HepG2 (cell line): ENCODE data around the gene NRN1L. TPM values are rescaled to one million over a fixed set of nuclear protein-coding genes. Genes with fewer than 3 reads are reported as not detected.

Experiments used
- CBX1 ChIP-seq: IDR thresholded peaks from one replicate; pipeline ENCODE4 v1.6.1; 2016; ENCODE audit warnings: antibody characterized with exemption, low read depth
- CBX5 ChIP-seq: sonication (generic); formaldehyde crosslinking; IDR thresholded peaks from 2 replicates; pipeline ENCODE4 v1.4.0; 2020; ENCODE audit warnings: missing genetic modification reagents, borderline replicate concordance
- DMAP1 ChIP-seq: IDR thresholded peaks from 2 replicates; pipeline ENCODE4 v1.6.1; 2016
- FOSL1 ChIP-seq: sonication (generic); formaldehyde crosslinking; IDR thresholded peaks from 2 replicates; pipeline ENCODE4 v1.9.0; 2021; ENCODE audit warnings: missing genetic modification reagents, borderline replicate concordance
- HDAC6 ChIP-seq: fragments of 200-600 bp; sonication (generic); IDR thresholded peaks from 2 replicates; pipeline ENCODE4 v1.7.0; 2017; ENCODE audit warnings: mild to moderate bottlenecking, antibody characterized with exemption, low read length, low read depth
- HMGA1 ChIP-seq: sonication (generic); formaldehyde crosslinking; conservative IDR thresholded peaks from 2 replicates; pipeline ENCODE4 v1.4.0; 2020; ENCODE audit warnings: missing genetic modification reagents
- HNRNPH1 ChIP-seq: fragments of 200-400 bp; formaldehyde crosslinking; optimal IDR thresholded peaks from 2 replicates; pipeline ENCODE3; 2017; ENCODE audit warnings: mild to moderate bottlenecking, low read depth, low read length
- KAT2B ChIP-seq: fragments of 150-350 bp; IDR thresholded peaks from 2 replicates; pipeline ENCODE4 v1.6.1; 2014; ENCODE audit warnings: low read depth, low read length, borderline replicate concordance
- SMAD1 ChIP-seq: sonication (generic); formaldehyde crosslinking; IDR thresholded peaks from 2 replicates; pipeline ENCODE4 v1.4.0; 2020; ENCODE audit warnings: missing genetic modification reagents, low read depth, mild to moderate bottlenecking, borderline replicate concordance
- TARDBP ChIP-seq: sonication (generic); formaldehyde crosslinking; IDR thresholded peaks from 2 replicates; pipeline ENCODE4 v1.8.0; 2022; ENCODE audit warnings: mild to moderate bottlenecking, missing genetic modification reagents
- ZNF124 ChIP-seq: sonication (generic); formaldehyde crosslinking; IDR thresholded peaks from 2 replicates; pipeline ENCODE4 v1.4.0; 2020; ENCODE audit warnings: missing genetic modification reagents
- ZNF354B ChIP-seq: sonication (generic); formaldehyde crosslinking; IDR thresholded peaks from 2 replicates; pipeline ENCODE4 v1.8.0; 2022; ENCODE audit warnings: mild to moderate bottlenecking, missing genetic modification reagents
- polyA plus RNA-seq, 8 experiments: library from polyadenylated mRNA; depleted of rRNA in 3 of 8; stranded (reverse) in 7 of 8; unstranded in 1 of 8; fragments of >200 nt; fragmentation: Illumina TruSeq in 4 of 8; extraction: Trizol in 4 of 8; gene quantifications; 2 replicates each; pipeline versions ENCODE4 v1.2.1 to v1.2.3, GENCODE V29; 2011 to 2016; ENCODE audit warnings: low read depth in 4 of 8, missing spikeins in 1 of 8, mixed read lengths in 1 of 8; ENCODE audit not compliant: insufficient read depth in 1 of 8
- total RNA-seq, 5 experiments: library from RNA; depleted of rRNA; stranded (reverse); fragments of >200 nt; fragmentation: Illumina TruSeq; extraction: Trizol; gene quantifications; 2 replicates each; pipeline ENCODE4 v1.2.3, GENCODE V29; 2016; ENCODE audit warnings: low read depth in 1 of 5
- TF ChIP-seq, protein P1 (sequence below): sonication (generic); formaldehyde crosslinking; IDR thresholded peaks from 2 replicates; pipeline ENCODE4 v1.5.0; 2020; ENCODE audit warnings: mild to moderate bottlenecking, missing genetic modification reagents, borderline replicate concordance
- TF ChIP-seq, protein P2 (sequence below): IDR thresholded peaks from 2 replicates; pipeline ENCODE4 v1.6.1; 2016; ENCODE audit warnings: mild to moderate bottlenecking
- TF ChIP-seq, protein P3 (sequence below), 2 experiments: fragments of 450-650 bp in 1 of 2; sonication (generic) in 1 of 2; formaldehyde crosslinking; IDR thresholded peaks; 2 replicates each; pipeline versions ENCODE4 v1.5.0 to v1.8.0; 2020 to 2022; ENCODE audit warnings: mild to moderate bottlenecking in 1 of 2, missing genetic modification reagents in 1 of 2
- TF ChIP-seq, protein P4 (sequence below): sonication (generic); formaldehyde crosslinking; IDR thresholded peaks from 2 replicates; pipeline ENCODE4 v1.5.0; 2020; ENCODE audit warnings: missing genetic modification reagents, mild to moderate bottlenecking, borderline replicate concordance
- TF ChIP-seq, protein P5 (sequence below): IDR thresholded peaks from 2 replicates; pipeline ENCODE4 v1.6.1; 2016; ENCODE audit warnings: low read depth, missing genetic modification reagents, missing compliant biosample characterization

The NRN1L gene
- total and polyA plus RNA-seq, 2 of the 13 experiments (the other 11 are each of a cell fraction or from before 2014, with no cell fraction given) = 0.53 to 1.2 TPM

DNA sequence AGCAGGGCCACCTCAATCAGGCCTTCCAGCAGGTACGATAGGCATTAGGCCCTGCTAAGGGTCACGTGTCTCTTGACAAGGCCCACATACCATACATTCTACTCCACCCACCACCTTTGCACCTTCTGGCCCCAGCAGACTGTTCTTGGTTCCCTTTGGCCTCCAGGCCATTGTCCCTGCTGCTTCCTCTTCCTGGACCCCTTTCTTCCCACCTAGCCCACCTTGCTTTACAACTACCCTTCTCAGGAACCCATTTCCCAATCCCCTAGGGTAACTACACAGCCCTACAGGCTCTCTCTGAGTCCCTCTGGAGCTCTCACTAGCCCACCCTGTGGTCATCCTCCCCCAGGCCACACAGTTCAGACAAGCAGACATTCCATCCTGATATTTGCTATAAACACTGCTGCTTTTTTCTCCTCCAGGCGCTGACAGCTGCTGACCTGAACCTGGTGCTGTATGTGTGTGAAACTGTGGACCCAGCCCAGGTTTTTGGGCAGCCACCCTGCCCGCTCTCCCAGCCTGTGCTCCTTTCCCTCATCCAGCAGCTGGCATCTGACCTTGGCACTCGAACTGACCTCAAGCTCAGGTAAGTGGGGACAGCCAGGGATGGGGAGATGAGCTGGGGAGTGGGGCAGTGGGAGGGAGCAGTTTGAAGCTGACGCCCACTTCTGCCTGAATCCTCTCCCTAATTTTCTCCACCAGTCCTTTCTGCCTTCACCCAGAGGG is 1.4 kb upstream of the NRN1L start (continued):
- TF ChIP-seq, protein P1, sequence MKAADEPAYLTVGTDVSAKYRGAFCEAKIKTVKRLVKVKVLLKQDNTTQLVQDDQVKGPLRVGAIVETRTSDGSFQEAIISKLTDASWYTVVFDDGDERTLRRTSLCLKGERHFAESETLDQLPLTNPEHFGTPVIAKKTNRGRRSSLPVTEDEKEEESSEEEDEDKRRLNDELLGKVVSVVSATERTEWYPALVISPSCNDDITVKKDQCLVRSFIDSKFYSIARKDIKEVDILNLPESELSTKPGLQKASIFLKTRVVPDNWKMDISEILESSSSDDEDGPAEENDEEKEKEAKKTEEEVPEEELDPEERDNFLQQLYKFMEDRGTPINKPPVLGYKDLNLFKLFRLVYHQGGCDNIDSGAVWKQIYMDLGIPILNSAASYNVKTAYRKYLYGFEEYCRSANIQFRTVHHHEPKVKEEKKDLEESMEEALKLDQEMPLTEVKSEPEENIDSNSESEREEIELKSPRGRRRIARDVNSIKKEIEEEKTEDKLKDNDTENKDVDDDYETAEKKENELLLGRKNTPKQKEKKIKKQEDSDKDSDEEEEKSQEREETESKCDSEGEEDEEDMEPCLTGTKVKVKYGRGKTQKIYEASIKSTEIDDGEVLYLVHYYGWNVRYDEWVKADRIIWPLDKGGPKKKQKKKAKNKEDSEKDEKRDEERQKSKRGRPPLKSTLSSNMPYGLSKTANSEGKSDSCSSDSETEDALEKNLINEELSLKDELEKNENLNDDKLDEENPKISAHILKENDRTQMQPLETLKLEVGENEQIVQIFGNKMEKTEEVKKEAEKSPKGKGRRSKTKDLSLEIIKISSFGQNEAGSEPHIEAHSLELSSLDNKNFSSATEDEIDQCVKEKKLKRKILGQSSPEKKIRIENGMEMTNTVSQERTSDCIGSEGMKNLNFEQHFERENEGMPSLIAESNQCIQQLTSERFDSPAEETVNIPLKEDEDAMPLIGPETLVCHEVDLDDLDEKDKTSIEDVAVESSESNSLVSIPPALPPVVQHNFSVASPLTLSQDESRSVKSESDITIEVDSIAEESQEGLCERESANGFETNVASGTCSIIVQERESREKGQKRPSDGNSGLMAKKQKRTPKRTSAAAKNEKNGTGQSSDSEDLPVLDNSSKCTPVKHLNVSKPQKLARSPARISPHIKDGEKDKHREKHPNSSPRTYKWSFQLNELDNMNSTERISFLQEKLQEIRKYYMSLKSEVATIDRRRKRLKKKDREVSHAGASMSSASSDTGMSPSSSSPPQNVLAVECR (CRISPR knock-in tag) = peak; percentile 22; the same call in 1 of the 2 replicates
- no peak for TF ChIP-seq FOSL1 (CRISPR knock-in tag)
- TF ChIP-seq DMAP1 (CRISPR knock-in tag) = no peak
- TF ChIP-seq, protein P2, sequence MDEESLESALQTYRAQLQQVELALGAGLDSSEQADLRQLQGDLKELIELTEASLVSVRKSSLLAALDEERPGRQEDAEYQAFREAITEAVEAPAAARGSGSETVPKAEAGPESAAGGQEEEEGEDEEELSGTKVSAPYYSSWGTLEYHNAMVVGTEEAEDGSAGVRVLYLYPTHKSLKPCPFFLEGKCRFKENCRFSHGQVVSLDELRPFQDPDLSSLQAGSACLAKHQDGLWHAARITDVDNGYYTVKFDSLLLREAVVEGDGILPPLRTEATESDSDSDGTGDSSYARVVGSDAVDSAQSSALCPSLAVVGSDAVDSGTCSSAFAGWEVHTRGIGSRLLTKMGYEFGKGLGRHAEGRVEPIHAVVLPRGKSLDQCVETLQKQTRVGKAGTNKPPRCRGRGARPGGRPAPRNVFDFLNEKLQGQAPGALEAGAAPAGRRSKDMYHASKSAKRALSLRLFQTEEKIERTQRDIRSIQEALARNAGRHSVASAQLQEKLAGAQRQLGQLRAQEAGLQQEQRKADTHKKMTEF = no peak
- TF ChIP-seq SMAD1 = no peak
- TF ChIP-seq TARDBP (CRISPR knock-in tag) = no peak
- TF ChIP-seq, protein P3, sequence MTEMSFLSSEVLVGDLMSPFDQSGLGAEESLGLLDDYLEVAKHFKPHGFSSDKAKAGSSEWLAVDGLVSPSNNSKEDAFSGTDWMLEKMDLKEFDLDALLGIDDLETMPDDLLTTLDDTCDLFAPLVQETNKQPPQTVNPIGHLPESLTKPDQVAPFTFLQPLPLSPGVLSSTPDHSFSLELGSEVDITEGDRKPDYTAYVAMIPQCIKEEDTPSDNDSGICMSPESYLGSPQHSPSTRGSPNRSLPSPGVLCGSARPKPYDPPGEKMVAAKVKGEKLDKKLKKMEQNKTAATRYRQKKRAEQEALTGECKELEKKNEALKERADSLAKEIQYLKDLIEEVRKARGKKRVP (CRISPR knock-in tag; IDR thresholded peaks at IDR 0.05) = no peak
- no peak for TF ChIP-seq CBX1
- TF ChIP-seq, protein P4, sequence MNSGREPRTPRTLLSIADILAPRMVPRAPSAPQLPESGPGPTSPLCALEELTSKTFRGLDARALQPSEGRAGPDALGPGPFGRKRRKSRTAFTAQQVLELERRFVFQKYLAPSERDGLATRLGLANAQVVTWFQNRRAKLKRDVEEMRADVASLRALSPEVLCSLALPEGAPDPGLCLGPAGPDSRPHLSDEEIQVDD = no peak
- TF ChIP-seq ZNF354B (CRISPR knock-in tag) = no peak
- TF ChIP-seq HMGA1 (CRISPR knock-in tag) = no peak
- TF ChIP-seq, protein P5, sequence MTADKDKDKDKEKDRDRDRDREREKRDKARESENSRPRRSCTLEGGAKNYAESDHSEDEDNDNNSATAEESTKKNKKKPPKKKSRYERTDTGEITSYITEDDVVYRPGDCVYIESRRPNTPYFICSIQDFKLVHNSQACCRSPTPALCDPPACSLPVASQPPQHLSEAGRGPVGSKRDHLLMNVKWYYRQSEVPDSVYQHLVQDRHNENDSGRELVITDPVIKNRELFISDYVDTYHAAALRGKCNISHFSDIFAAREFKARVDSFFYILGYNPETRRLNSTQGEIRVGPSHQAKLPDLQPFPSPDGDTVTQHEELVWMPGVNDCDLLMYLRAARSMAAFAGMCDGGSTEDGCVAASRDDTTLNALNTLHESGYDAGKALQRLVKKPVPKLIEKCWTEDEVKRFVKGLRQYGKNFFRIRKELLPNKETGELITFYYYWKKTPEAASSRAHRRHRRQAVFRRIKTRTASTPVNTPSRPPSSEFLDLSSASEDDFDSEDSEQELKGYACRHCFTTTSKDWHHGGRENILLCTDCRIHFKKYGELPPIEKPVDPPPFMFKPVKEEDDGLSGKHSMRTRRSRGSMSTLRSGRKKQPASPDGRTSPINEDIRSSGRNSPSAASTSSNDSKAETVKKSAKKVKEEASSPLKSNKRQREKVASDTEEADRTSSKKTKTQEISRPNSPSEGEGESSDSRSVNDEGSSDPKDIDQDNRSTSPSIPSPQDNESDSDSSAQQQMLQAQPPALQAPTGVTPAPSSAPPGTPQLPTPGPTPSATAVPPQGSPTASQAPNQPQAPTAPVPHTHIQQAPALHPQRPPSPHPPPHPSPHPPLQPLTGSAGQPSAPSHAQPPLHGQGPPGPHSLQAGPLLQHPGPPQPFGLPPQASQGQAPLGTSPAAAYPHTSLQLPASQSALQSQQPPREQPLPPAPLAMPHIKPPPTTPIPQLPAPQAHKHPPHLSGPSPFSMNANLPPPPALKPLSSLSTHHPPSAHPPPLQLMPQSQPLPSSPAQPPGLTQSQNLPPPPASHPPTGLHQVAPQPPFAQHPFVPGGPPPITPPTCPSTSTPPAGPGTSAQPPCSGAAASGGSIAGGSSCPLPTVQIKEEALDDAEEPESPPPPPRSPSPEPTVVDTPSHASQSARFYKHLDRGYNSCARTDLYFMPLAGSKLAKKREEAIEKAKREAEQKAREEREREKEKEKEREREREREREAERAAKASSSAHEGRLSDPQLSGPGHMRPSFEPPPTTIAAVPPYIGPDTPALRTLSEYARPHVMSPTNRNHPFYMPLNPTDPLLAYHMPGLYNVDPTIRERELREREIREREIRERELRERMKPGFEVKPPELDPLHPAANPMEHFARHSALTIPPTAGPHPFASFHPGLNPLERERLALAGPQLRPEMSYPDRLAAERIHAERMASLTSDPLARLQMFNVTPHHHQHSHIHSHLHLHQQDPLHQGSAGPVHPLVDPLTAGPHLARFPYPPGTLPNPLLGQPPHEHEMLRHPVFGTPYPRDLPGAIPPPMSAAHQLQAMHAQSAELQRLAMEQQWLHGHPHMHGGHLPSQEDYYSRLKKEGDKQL = no peak
- no peak for TF ChIP-seq HNRNPH1
- TF ChIP-seq ZNF124 (CRISPR knock-in tag) = no peak
- TF ChIP-seq KAT2B = no peak
- TF ChIP-seq HDAC6 = no peak
- no peak for TF ChIP-seq CBX5
